HG02885 (cell line): ENCODE data around the gene TCIRG1.

Experiments used
- ATAC-seq: cut with Tn5 transposase; IDR thresholded peaks from one replicate; pipeline ENCODE4 v1.9.1; 2021; ENCODE audit warnings: mild to moderate bottlenecking; ENCODE audit not compliant: unreplicated experiment, poor library complexity

The TCIRG1 gene

GRCh38 chr11:68003846-68004550, 34.8 kb upstream of the TCIRG1 start, which contains the start of gene UNC93B1:
Gene UNC93B1 (minus strand): TSS chr11:68004097. CDS start chr11:68004043, 54 bp downstream.
- peak; percentile 67 for ATAC-seq

GRCh38 chr11:68004551-68005335, 34.1 kb upstream of the TCIRG1 start:
- ATAC-seq: no peak

- ATAC-seq: no peak
Measured at GRCh38 chr11:68006606-68007166, 32.1 kb upstream of the TCIRG1 start.

- ATAC-seq: no peak
Measured at GRCh38 chr11:68007498-68008380, 31.1 kb upstream of the TCIRG1 start.

GRCh38 chr11:68008381-68009337, 30.2 kb upstream of the TCIRG1 start:
- ATAC-seq: no peak

GRCh38 chr11:68009391-68010089, 29.3 kb upstream of the TCIRG1 start:
- no peak for ATAC-seq

GRCh38 chr11:68010090-68011041, 28.5 kb upstream of the TCIRG1 start, which contains the start of gene ALDH3B1:
Gene ALDH3B1 (plus strand): TSS chr11:68010327. CDS start chr11:68015298, 4,971 bp downstream.
- no peak for ATAC-seq

- no peak for ATAC-seq
Measured at GRCh38 chr11:68011051-68011943, 27.5 kb upstream of the TCIRG1 start.

- no peak for ATAC-seq
Measured at GRCh38 chr11:68012044-68012842, 26.6 kb upstream of the TCIRG1 start.

- ATAC-seq: no peak
Measured at GRCh38 chr11:68012843-68013610, 25.8 kb upstream of the TCIRG1 start.

- no peak for ATAC-seq
Measured at GRCh38 chr11:68013611-68014156, 25.1 kb upstream of the TCIRG1 start.

GRCh38 chr11:68014157-68014946, 24.5 kb upstream of the TCIRG1 start:
- ATAC-seq: no peak

- ATAC-seq: no peak
Measured at GRCh38 chr11:68014947-68015447, 23.8 kb upstream of the TCIRG1 start.

- no peak for ATAC-seq
Measured at GRCh38 chr11:68015467-68015866, 23.4 kb upstream of the TCIRG1 start.
